PC-3 (cell line): ENCODE data around the gene CYP11A1. TPM values are rescaled to one million over a fixed set of nuclear protein-coding genes. Genes with fewer than 3 reads are reported as not detected.

ENCODE experiments used
- ATAC-seq: fragments of 200-7000 bp; cut with Tn5 transposase; 2 replicates; pipeline ENCODE4 v1.9.1; 2020; ENCODE audit warnings: mild to moderate bottlenecking, moderate library complexity
- BruUV-seq: library from RNA; stranded (reverse); fragments of 400-500 nt; replicated peaks from 2 replicates; lab custom pipeline; 2021; lab: Mats Ljungman, UMichigan
- CTCF ChIA-PET: fragments of 300-600 bp; sonication (Branson Sonifier 250); formaldehyde crosslinking; loops from one replicate; lab custom pipeline; 2022; ENCODE audit warnings: antibody characterized with exemption; lab: Charles Lee
- POLR2A ChIA-PET: fragments of 300-600 bp; sonication (Branson Sonifier 250); formaldehyde crosslinking; loops from one replicate; lab custom pipeline; 2022; ENCODE audit warnings: antibody characterized with exemption; ENCODE audit not compliant: unreplicated experiment; lab: Charles Lee
- DNase-seq: peaks from one replicate; pipeline ENCODE4 v3.0.0-alpha.2; 2015
- H2AFZ ChIP-seq: fragments of 300-600 bp; sonication (generic); 2 replicates; pipeline ENCODE4 v1.6.0; 2016; ENCODE audit warnings: antibody characterized with exemption, low read length
- H3F3A ChIP-seq: fragments of 300-600 bp; sonication (generic); one replicate; pipeline ENCODE4 v1.6.0; 2017; ENCODE audit warnings: antibody characterized with exemption, low read length, control low read depth, mild to moderate bottlenecking; ENCODE audit not compliant: unreplicated experiment
- H3K27ac ChIP-seq: fragments of 300-600 bp; sonication (generic); 2 replicates; pipeline ENCODE4 v1.5.1; 2016; ENCODE audit warnings: mild to moderate bottlenecking, low read length
- H3K27me3 ChIP-seq: fragments of 300-600 bp; sonication (generic); 2 replicates; pipeline ENCODE4 v1.6.1; 2016; ENCODE audit warnings: low read length, mixed read lengths
- H3K36me3 ChIP-seq: fragments of 300-600 bp; sonication (generic); 2 replicates; pipeline ENCODE4 v1.6.1; 2016; ENCODE audit warnings: low read depth, mixed run types, low read length, mixed read lengths
- H3K4me1 ChIP-seq: fragments of 300-600 bp; sonication (generic); 2 replicates; pipeline ENCODE4 v1.5.1; 2016; ENCODE audit warnings: low read length; ENCODE audit not compliant: insufficient read depth
- H3K4me2 ChIP-seq: fragments of 300-600 bp; sonication (generic); 2 replicates; pipeline ENCODE4 v1.6.0; 2016; ENCODE audit warnings: low read length
- H3K4me3 ChIP-seq: fragments of 300-600 bp; sonication (generic); 2 replicates; pipeline ENCODE4 v1.5.1; 2016; ENCODE audit warnings: mild to moderate bottlenecking, low read length, mixed read lengths
- H3K79me2 ChIP-seq: fragments of 300-600 bp; sonication (generic); 2 replicates; pipeline ENCODE4 v1.6.1; 2017; ENCODE audit warnings: low read length, mixed read lengths
- H3K9ac ChIP-seq: fragments of 300-600 bp; sonication (generic); 2 replicates; pipeline ENCODE4 v1.6.0; 2016; ENCODE audit warnings: mild to moderate bottlenecking, low read length
- H3K9me2 ChIP-seq: fragments of 300-600 bp; sonication (generic); replicated peaks from 2 replicates; pipeline ENCODE4 v1.6.1; 2016; ENCODE audit warnings: mixed run types, low read length, mixed read lengths
- H3K9me3 ChIP-seq: fragments of 300-600 bp; sonication (generic); 2 replicates; pipeline ENCODE4 v1.6.1; 2016; ENCODE audit warnings: low read length, mixed read lengths
- H4K20me1 ChIP-seq: fragments of 300-600 bp; sonication (generic); 2 replicates; pipeline ENCODE4 v1.6.1; 2016; ENCODE audit warnings: low read length, mixed read lengths
- EZH2 ChIP-seq: fragments of 300-600 bp; sonication (generic); IDR thresholded peaks from one replicate; pipeline ENCODE4 v1.6.1; 2017; ENCODE audit warnings: antibody characterized with exemption, mild to moderate bottlenecking, low read length; ENCODE audit not compliant: unreplicated experiment
- EZH2phosphoT487 ChIP-seq: fragments of 300-600 bp; sonication (generic); IDR thresholded peaks from 2 replicates; pipeline ENCODE4 v1.6.1; 2018; ENCODE audit warnings: mild to moderate bottlenecking, antibody characterized with exemption, low read length, borderline replicate concordance
- intact Hi-C: fragments of 100-400 bp; cut with micrococcal nuclease; formaldehyde crosslinking; loops from 2 replicates; pipeline ENCODE4 v1.9.0; 2023
- total RNA-seq: library from RNA; depleted of rRNA; stranded (reverse); fragments of >200 nt; gene quantifications from 2 replicates; pipeline ENCODE4 v1.2.3, GENCODE V29; 2014
- TF ChIP-seq, protein P1 (sequence below): fragments of 300-600 bp; sonication (generic); conservative IDR thresholded peaks from 2 replicates; pipeline ENCODE4 v1.5.1; 2017; ENCODE audit warnings: antibody characterized with exemption, low read depth, mild to moderate bottlenecking, low read length

The CYP11A1 gene
- total RNA-seq, 1 experiment from 2014 or later: 0.18 TPM

DNA sequence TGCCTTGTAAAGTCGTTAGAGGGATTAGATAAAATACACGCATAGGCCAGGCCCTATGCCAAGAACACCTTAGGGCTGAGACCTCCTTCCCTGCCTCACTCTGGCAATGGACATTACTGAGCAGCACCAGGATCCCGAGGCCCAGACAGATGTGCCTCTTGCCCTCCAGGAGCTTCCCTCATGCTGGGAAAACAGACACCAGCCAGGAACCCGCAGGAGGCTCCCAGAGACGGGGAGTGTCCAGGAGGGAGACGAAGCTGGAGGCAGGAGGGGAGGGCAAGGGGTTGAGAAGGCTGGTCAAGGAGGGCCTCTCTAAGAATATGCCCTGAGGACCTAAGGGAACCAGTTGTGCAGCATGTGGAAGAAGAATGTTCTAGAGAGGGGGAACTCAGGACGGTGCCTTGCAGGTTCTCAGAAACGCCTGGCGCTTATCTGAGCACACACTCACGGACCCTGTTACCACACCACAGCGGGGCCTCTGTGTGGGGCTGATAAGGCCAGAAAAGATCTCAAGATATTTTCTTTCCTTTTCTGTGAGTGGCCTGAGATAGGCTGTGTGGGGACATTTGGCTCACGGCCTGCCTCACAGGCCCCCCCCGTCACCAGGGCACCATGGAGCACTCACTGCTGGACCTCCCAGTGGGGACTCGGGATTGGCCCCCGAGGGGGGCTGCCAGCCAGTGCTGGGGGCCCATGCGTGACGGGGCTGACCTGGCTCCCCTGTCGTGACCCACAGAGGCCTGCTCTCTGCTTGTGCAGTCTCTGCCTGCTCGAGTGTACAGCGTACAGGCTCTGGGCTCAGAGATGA lies 22.0 kb upstream of the CYP11A1 start:
- POLR2A ChIA-PET: no interaction called here

DNA sequence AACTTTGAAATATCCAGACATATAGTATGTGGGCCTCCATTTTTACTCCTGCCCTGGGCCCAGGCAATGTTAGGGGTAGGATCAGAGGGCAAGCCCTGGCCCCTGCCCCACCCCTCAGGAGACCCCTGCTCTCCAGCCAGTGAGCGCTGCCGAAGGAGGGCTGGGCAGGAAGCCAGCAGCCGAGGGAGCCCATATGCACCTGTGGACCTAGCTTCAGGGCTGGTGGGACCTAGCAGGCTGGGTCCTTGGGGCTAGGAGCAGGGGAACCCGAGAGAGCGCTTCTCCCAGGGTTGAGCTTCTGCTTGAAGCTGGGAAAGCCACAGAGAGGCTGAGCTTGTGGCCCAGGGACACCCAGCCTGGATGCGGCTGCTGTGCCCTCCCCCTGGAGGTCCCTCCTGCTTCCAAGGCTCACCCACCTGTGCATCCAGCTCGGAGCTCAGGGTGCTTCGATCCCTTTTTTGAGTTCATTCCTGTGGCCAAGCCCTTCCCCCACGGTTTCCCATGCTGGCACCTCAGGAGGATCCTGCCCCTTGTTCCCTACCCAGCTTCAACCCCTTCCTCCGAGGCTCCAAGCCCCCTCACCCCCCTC lies 21.0 kb upstream of the CYP11A1 start:
- TF ChIP-seq EZH2: no peak
- TF ChIP-seq, protein P1, sequence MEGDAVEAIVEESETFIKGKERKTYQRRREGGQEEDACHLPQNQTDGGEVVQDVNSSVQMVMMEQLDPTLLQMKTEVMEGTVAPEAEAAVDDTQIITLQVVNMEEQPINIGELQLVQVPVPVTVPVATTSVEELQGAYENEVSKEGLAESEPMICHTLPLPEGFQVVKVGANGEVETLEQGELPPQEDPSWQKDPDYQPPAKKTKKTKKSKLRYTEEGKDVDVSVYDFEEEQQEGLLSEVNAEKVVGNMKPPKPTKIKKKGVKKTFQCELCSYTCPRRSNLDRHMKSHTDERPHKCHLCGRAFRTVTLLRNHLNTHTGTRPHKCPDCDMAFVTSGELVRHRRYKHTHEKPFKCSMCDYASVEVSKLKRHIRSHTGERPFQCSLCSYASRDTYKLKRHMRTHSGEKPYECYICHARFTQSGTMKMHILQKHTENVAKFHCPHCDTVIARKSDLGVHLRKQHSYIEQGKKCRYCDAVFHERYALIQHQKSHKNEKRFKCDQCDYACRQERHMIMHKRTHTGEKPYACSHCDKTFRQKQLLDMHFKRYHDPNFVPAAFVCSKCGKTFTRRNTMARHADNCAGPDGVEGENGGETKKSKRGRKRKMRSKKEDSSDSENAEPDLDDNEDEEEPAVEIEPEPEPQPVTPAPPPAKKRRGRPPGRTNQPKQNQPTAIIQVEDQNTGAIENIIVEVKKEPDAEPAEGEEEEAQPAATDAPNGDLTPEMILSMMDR: no peak
- TF ChIP-seq EZH2phosphoT487: no peak
- intact Hi-C loops: loop anchor here (10.0 kb wide), 1 partner anchor 156 kb away; the partner anchor contains the start of gene ARID3B
- peaks cover 5% of the 10 kb centered on the region for H3F3A ChIP-seq
- H3K36me3 ChIP-seq: no peaks in the 10 kb centered on the region
- H3K9me2 ChIP-seq: no peaks in the 10 kb centered on the region
- H4K20me1 ChIP-seq: no peaks in the 10 kb centered on the region
- no peaks in the 10 kb centered on the region for H3K79me2 ChIP-seq
- no peak overlapping the region for H3K4me3 ChIP-seq
- no peak for DNase-seq
- ChIA-PET POLR2A (no interaction called here), CTCF (no interaction called here)
- H3K27ac ChIP-seq: no peak overlapping the region
- H3K9ac ChIP-seq: no peak overlapping the region
- ATAC-seq: no peak
- no peak overlapping the region for H2AFZ ChIP-seq
- peaks cover 37% of the 10 kb centered on the region for H3K4me1 ChIP-seq
- BruUV-seq: no TSS peak
- H3K4me2 ChIP-seq: no peak overlapping the region
- H3K9me3 ChIP-seq: no peaks in the 10 kb centered on the region
- H3K27me3 ChIP-seq: no peaks in the 10 kb centered on the region

More for the DNA sequence above, 22.0 kb upstream of the CYP11A1 start:
- H3K4me2 ChIP-seq: no peak overlapping the region
- H3K9me2 ChIP-seq: no peaks in the 10 kb centered on the region
- intact Hi-C loops: loop anchor here (10.0 kb wide), 1 partner anchor 155 kb away; the partner anchor contains the start of gene ARID3B
- no peak for ATAC-seq
- no peaks in the 10 kb centered on the region for H4K20me1 ChIP-seq
- peaks cover 5% of the 10 kb centered on the region for H3F3A ChIP-seq
- no TSS peak for BruUV-seq
- no peaks in the 10 kb centered on the region for H3K9me3 ChIP-seq
- H3K9ac ChIP-seq: no peak overlapping the region
- no peaks in the 10 kb centered on the region for H3K79me2 ChIP-seq
- no peak overlapping the region for H2AFZ ChIP-seq
- DNase-seq: no peak
- H3K36me3 ChIP-seq: no peaks in the 10 kb centered on the region
- CTCF ChIA-PET: no interaction called here
- TF ChIP-seq, protein P1: no peak
- no peak for TF ChIP-seq EZH2
- TF ChIP-seq EZH2phosphoT487: no peak
- no peak overlapping the region for H3K4me3 ChIP-seq
- no peaks in the 10 kb centered on the region for H3K27me3 ChIP-seq
- no peak overlapping the region for H3K27ac ChIP-seq
- H3K4me1 ChIP-seq: peaks cover 27% of the 10 kb centered on the region
